ENCODE data around the gene CYP46A1. TPM values are rescaled to one million over a fixed set of nuclear protein-coding genes. Genes with fewer than 3 reads are reported as not detected.

CYP46A1 gene
- total and polyA plus RNA-seq, 2 donors (not counting 1 experiment from before 2014, with no cell fraction given), result 0.27 to 0.28 TPM

GRCh38 chr14:99718811-99719192 is 34.7 kb downstream of the CYP46A1 start:
- Histone ChIP-seq H3K4me3 (ENCODE audit: control extremely low read depth in 1 of 5, extremely low read depth in 1 of 5, insufficient read depth in 1 of 5, low read depth in 2 of 5, low read length in 4 of 5) (no peak overlapping the region), H3K4me2 (replicated peaks; ENCODE audit: low read depth, low read length, poor library complexity, severe bottlenecking) (no peak overlapping the region), H3K36me3 (replicated peaks in 1 of 2; ENCODE audit: control extremely low read depth in 1 of 2, control insufficient read depth in 1 of 2, extremely low read depth in 1 of 2, insufficient read depth in 2 of 2, low read length in 1 of 2) (no peaks in the 10 kb centered on the region), H3K27me3 (replicated peaks in 1 of 4; ENCODE audit: control extremely low read depth in 1 of 4, control insufficient read depth in 3 of 4, insufficient read depth in 4 of 4, low read length in 3 of 4) (peaks cover 0 to 3% (median 0%) of the 10 kb centered on the region in 4 experiments), H4K20me1 (ENCODE audit: control insufficient read depth, insufficient read depth, low read length, poor library complexity, severe bottlenecking) (no peaks in the 10 kb centered on the region), H3K9me3 (ENCODE audit: control extremely low read depth in 1 of 3, control insufficient read depth in 2 of 3, insufficient read depth in 1 of 3, low read length in 2 of 3) (no peaks in the 10 kb centered on the region), H3K4me1 (ENCODE audit: control insufficient read depth in 2 of 2, insufficient read depth in 2 of 2, low read length in 2 of 2) (no peaks in the 10 kb centered on the region), H3K27ac (ENCODE audit: low read length in 2 of 2) (no peak overlapping the region), H3K79me2 (ENCODE audit: control insufficient read depth, insufficient read depth, low read length) (no peaks in the 10 kb centered on the region), H3K9ac (ENCODE audit: low read length) (no peak overlapping the region), H2AFZ (ENCODE audit: insufficient read depth, low read depth, low read length, poor library complexity, severe bottlenecking) (no peak overlapping the region)
- intact Hi-C loops (cut with micrococcal nuclease), result no loop called here
- H3K4me1 Mint-ChIP-seq, result no peaks in the 10 kb centered on the region
- 53% methylated on average over 4 of the region's 5 CpGs for WGBS (ENCODE audit: insufficient coverage)
- H3K27ac Mint-ChIP-seq, result no peak overlapping the region
- ATAC-seq (ENCODE audit: low read depth), result no peak
- ChIA-PET CTCF (no interaction called here), POLR2A (no interaction called here)
- TF ChIP-seq EZH2 (IDR thresholded peaks at IDR 0.05; ENCODE audit: borderline replicate concordance, insufficient read depth, low read depth, low read length, poor library complexity, severe bottlenecking) (no peak), CTCF (IDR thresholded peaks at IDR 0.05) (no peak)
- DNase-seq, result no peak
- H3K27me3 Mint-ChIP-seq, result peaks cover 11% of the 10 kb centered on the region
- no peaks in the 10 kb centered on the region for H3K9me3 Mint-ChIP-seq (ENCODE audit: insufficient read depth)
- H3K4me3 Mint-ChIP-seq, result no peak overlapping the region

GRCh38 chr14:99720941-99721791 is 37.1 kb downstream of the CYP46A1 start:
- CTCF ChIA-PET, result no interaction called here
- no peaks in the 10 kb centered on the region for H3K9me3 ChIP-seq (ENCODE audit: control extremely low read depth in 1 of 3, control insufficient read depth in 2 of 3, insufficient read depth in 1 of 3, low read length in 2 of 3)
- no peak overlapping the region for H3K27ac ChIP-seq (ENCODE audit: low read length in 2 of 2)
- H3K4me3 Mint-ChIP-seq, result no peak overlapping the region
- no peak overlapping the region for H3K4me2 ChIP-seq (replicated peaks; ENCODE audit: low read depth, low read length, poor library complexity, severe bottlenecking)
- no peaks in the 10 kb centered on the region for H3K4me1 Mint-ChIP-seq
- no peak overlapping the region for H3K27ac Mint-ChIP-seq
- H3K27me3 ChIP-seq (replicated peaks in 1 of 4; ENCODE audit: control extremely low read depth in 1 of 4, control insufficient read depth in 3 of 4, insufficient read depth in 4 of 4, low read length in 3 of 4), result peaks cover 0 to 11% (median 0%) of the 10 kb centered on the region in 4 experiments
- no peaks in the 10 kb centered on the region for H3K9me3 Mint-ChIP-seq (ENCODE audit: insufficient read depth)
- no peaks in the 10 kb centered on the region for H3K36me3 ChIP-seq (replicated peaks in 1 of 2; ENCODE audit: control extremely low read depth in 1 of 2, control insufficient read depth in 1 of 2, extremely low read depth in 1 of 2, insufficient read depth in 2 of 2, low read length in 1 of 2)
- H3K9ac ChIP-seq (ENCODE audit: low read length), result no peak overlapping the region
- ATAC-seq (ENCODE audit: low read depth) (no peak), DNase-seq (no peak)
- TF ChIP-seq EZH2 (IDR thresholded peaks at IDR 0.05; ENCODE audit: borderline replicate concordance, insufficient read depth, low read depth, low read length, poor library complexity, severe bottlenecking), result no peak
- POLR2A ChIA-PET, result no interaction called here
- no peak overlapping the region for H2AFZ ChIP-seq (ENCODE audit: insufficient read depth, low read depth, low read length, poor library complexity, severe bottlenecking)
- peaks cover 11% of the 10 kb centered on the region for H3K27me3 Mint-ChIP-seq
- intact Hi-C loops (cut with micrococcal nuclease), result no loop called here
- H3K4me1 ChIP-seq (ENCODE audit: control insufficient read depth in 2 of 2, insufficient read depth in 2 of 2, low read length in 2 of 2), result no peaks in the 10 kb centered on the region
- no peak overlapping the region for H3K4me3 ChIP-seq (ENCODE audit: control extremely low read depth in 1 of 5, extremely low read depth in 1 of 5, insufficient read depth in 1 of 5, low read depth in 2 of 5, low read length in 4 of 5)
- H4K20me1 ChIP-seq (ENCODE audit: control insufficient read depth, insufficient read depth, low read length, poor library complexity, severe bottlenecking), result no peaks in the 10 kb centered on the region
- no peaks in the 10 kb centered on the region for H3K79me2 ChIP-seq (ENCODE audit: control insufficient read depth, insufficient read depth, low read length)
- 87% methylated on average over 12 of the region's 18 CpGs for WGBS (ENCODE audit: insufficient coverage)

Measured in B cell (primary cell).